GM18498 (cell line): ENCODE results near the gene CSMD2.
"Not testable (repeated sequence)": the region's sequence is repeated elsewhere in the genome, so short reads cannot be mapped to it uniquely, and the experiment has no call there.

Source experiments
- ATAC-seq: cut with Tn5 transposase; IDR thresholded peaks from one replicate; pipeline ENCODE4 v1.9.1; 2021; ENCODE audit warnings: mild to moderate bottlenecking, moderate library complexity; ENCODE audit not compliant: unreplicated experiment

Gene CSMD2

GRCh38 chr1:34113362-34113761, 51.7 kb downstream of the CSMD2 start:
- ATAC-seq = no peak

- ATAC-seq = no peak
Measured at GRCh38 chr1:34108711-34109110, 56.3 kb downstream of the CSMD2 start.

- no peak for ATAC-seq
Measured at GRCh38 chr1:34108269-34108668, 56.8 kb downstream of the CSMD2 start.

GRCh38 chr1:34101151-34101550, 63.9 kb downstream of the CSMD2 start:
- no peak for ATAC-seq

GRCh38 chr1:34100332-34100731, 64.7 kb downstream of the CSMD2 start:
- ATAC-seq = no peak

GRCh38 chr1:34092399-34092798, 72.6 kb downstream of the CSMD2 start:
- ATAC-seq = not testable (repeated sequence)

GRCh38 chr1:34089731-34090130, 75.3 kb downstream of the CSMD2 start:
- no peak for ATAC-seq

- no peak for ATAC-seq
Measured at GRCh38 chr1:34087986-34088385, 77.0 kb downstream of the CSMD2 start.

- no peak for ATAC-seq
Measured at GRCh38 chr1:34086561-34086960, 78.5 kb downstream of the CSMD2 start.

- ATAC-seq = no peak
Measured at GRCh38 chr1:34083974-34084373, 81.1 kb downstream of the CSMD2 start.

GRCh38 chr1:34082085-34082670, 82.9 kb downstream of the CSMD2 start:
- not testable (repeated sequence) for ATAC-seq

GRCh38 chr1:34078383-34078782, 86.6 kb downstream of the CSMD2 start:
- ATAC-seq = no peak

GRCh38 chr1:34075576-34075975, 89.5 kb downstream of the CSMD2 start:
- no peak for ATAC-seq

- no peak for ATAC-seq
Measured at GRCh38 chr1:34073028-34073695, 91.9 kb downstream of the CSMD2 start.

- ATAC-seq = no peak
Measured at GRCh38 chr1:34070201-34070836, 94.7 kb downstream of the CSMD2 start.

- ATAC-seq = no peak
Measured at GRCh38 chr1:34066981-34067603, 97.9 kb downstream of the CSMD2 start.

GRCh38 chr1:34066166-34066565, 98.9 kb downstream of the CSMD2 start:
- ATAC-seq = no peak

GRCh38 chr1:34065498-34065897, 99.5 kb downstream of the CSMD2 start:
- ATAC-seq = no peak

GRCh38 chr1:34060901-34061415, 104.1 kb downstream of the CSMD2 start:
- no peak for ATAC-seq

GRCh38 chr1:34060187-34060730, 104.8 kb downstream of the CSMD2 start:
- ATAC-seq = no peak

GRCh38 chr1:34057347-34058130, 107.5 kb downstream of the CSMD2 start:
- ATAC-seq = no peak
